Kidney tubule cell (primary cell): ENCODE results near the gene TMSB4Y.

ENCODE experiments used
- DNase-seq: peaks from one replicate; pipeline ENCODE4 v3.0.0-alpha.2; 2018; ENCODE audit warnings: low spot score

Gene TMSB4Y

GRCh38 chrY:13703568-13703968 is at the start of gene TMSB4Y:
TSS of gene TMSB4Y (plus strand) at chrY:13703899.
- DNase-seq: no peak

- DNase-seq: no peak
These were observed 39.5 kb upstream of the TMSB4Y start for GRCh38 chrY:13664162-13664561.

- DNase-seq: no peak
These were observed 32.6 kb upstream of the TMSB4Y start for GRCh38 chrY:13671122-13671521.

- DNase-seq: no peak
These were observed 1.4 kb upstream of the TMSB4Y start for GRCh38 chrY:13702276-13702675.

- no peak for DNase-seq
These were observed 627 bp downstream of the TMSB4Y start for GRCh38 chrY:13704121-13704930.

GRCh38 chrY:13705197-13705596 is 1.5 kb downstream of the TMSB4Y start:
- no peak for DNase-seq

- no peak for DNase-seq
These were observed 4.3 kb downstream of the TMSB4Y start for GRCh38 chrY:13708038-13708437.

- no peak for DNase-seq
These were observed 15.3 kb downstream of the TMSB4Y start for GRCh38 chrY:13718996-13719395.

GRCh38 chrY:13729517-13729916 is 25.8 kb downstream of the TMSB4Y start:
- DNase-seq: no peak

- DNase-seq: no peak
These were observed 34.9 kb downstream of the TMSB4Y start for GRCh38 chrY:13738618-13739017.

- no peak for DNase-seq
These were observed 47.8 kb downstream of the TMSB4Y start for GRCh38 chrY:13751289-13752071.

GRCh38 chrY:13754661-13755060 is 51.0 kb downstream of the TMSB4Y start:
- DNase-seq: no peak
